Daoy (cell line): Measurements from ENCODE around the gene PYGM. TPM values are rescaled to one million over a fixed set of nuclear protein-coding genes. Genes with fewer than 3 reads are reported as not detected.

Experiments used
- DNase-seq: peaks from one replicate; pipeline ENCODE4 v3.0.0-alpha.2; 2015; ENCODE audit warnings: low read depth
- total RNA-seq: library from RNA; depleted of rRNA; stranded (reverse); fragments of >200 nt; shearing (Covaris generic); gene quantifications from 2 replicates; pipeline ENCODE4 v1.2.3, GENCODE V29; 2014

Gene PYGM
- total RNA-seq, 1 experiment from 2014 or later: not detected

DNA sequence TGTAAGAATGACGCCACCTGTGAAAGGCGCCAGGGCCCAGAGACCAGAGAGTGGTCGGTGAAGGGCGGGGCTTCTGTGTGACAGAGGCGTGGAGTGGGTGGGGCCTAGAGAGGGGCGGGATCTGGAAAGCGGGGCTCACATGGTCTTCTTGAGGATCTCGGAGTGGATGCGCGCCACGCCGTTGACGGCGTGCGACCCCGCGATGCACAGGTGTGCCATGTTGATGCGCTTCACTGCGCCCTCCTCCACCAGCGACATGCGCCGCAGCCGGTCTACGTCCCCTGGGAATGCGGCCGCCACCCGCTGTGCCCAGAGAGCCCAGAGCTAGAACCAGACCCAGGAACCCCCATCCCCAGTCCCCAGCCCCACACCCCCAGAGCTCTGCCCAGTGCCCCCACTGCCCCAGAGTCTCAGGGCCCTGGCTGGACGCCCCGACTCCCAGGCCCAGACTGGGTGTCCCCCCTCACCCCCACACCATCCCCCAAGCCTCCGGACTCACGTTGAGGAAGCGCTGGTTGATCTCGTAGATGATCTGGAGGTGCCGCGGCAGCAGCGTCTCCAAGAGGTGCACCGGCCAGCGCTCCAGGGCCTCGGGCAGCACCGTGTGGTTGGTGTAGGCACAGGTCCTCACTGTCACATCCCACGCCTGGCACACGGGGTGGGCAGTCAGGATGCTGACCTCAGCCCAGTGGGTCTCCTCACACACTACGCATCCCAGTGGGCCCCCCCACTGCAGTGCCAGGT, 6.2 kb downstream of the PYGM start:
- no peak for DNase-seq

DNA sequence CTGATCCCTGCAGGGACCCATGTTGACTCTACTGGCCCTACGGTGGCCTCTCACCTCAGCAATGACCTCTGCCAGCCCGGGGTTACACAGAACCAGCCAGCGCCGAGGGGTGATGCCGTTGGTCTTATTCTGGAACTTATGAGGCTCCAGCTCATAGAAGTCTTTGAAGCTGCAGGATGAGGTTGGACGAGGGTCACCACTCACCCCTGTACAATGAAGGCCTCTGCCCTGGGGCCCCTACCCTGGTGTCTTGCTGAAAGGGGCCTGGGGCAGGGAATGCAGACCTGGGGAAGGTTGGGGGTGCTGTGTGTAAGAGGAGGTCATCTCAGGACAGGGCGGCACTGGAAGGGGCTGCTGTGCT, 6.8 kb downstream of the PYGM start:
- DNase-seq: no peak

DNA sequence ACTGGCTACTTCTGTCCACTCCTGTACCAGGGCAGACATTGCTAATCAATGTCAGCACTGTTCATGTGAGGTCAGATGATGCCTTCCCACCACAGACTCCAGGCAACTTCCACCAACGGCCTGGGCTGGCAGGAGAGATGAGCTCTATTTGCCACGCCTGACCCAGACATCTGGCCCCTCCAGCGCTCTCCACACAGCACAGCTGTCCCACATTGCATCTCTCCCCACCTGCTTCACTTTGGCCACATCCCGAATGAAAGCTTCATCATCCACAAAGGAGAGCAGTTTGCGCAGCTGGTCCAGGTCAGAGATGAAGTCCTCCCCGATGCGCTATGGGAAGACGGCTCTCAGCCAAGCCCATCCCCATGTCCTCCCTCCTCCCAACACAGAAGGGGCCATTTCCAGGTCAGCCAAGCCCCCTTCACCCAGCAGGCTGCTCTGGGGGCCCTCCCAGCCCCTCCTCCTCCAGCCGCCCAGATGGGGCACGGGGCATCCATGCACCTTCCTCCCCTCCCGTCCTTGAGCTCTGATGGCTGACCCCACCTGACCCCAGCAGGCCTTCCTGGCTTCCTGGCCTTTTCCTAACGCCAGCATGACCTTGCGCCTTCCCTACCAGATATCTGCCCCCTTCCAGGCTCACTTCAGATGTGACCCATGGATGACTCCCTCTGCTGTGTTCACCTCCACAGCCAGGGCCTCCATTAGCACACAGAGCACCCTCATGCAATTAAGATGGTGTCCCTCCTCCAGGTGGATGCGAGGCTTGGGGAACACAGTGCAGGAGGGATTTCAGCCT, 7.4 kb downstream of the PYGM start:
- no peak for DNase-seq

DNA sequence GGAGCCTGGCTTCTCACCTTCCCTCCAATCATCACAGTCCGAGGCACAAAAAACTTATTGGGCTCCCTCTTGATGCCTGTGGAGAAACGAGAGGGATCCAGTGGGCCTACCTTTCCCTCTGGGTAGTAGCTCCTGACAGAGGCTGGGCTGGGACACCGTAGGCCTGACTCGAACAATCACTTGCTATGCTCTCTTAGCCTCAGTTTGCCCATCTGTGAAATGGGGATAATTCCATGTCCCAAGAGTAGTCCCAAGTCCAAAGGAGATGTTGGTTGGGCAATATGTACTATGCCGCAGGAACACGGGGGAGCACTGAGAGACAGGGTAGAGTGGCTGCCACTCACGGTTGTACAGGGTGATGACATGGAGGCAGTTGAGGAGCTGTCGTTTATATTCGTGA, 8.2 kb downstream of the PYGM start:
- no peak for DNase-seq

DNA sequence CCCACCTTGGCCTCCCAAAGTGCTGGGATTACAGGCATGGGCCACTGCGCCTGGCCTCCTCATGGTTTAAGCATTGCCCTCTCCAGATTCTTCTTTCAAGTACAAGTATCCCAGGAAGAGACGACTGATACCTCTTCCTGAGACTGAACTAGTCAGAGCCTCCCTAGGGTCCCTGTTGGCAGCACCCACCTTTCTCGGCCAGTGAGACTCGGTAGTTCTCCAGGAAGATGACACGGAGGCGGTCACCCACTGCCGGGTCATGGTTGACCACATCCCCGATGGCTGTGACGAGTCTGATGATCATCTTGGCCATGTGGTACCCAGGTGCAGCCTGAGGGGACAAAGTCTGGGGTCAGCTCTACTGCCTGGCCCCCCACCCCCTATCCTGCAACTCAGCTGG, 8.6 kb downstream of the PYGM start:
- DNase-seq: no peak

DNA sequence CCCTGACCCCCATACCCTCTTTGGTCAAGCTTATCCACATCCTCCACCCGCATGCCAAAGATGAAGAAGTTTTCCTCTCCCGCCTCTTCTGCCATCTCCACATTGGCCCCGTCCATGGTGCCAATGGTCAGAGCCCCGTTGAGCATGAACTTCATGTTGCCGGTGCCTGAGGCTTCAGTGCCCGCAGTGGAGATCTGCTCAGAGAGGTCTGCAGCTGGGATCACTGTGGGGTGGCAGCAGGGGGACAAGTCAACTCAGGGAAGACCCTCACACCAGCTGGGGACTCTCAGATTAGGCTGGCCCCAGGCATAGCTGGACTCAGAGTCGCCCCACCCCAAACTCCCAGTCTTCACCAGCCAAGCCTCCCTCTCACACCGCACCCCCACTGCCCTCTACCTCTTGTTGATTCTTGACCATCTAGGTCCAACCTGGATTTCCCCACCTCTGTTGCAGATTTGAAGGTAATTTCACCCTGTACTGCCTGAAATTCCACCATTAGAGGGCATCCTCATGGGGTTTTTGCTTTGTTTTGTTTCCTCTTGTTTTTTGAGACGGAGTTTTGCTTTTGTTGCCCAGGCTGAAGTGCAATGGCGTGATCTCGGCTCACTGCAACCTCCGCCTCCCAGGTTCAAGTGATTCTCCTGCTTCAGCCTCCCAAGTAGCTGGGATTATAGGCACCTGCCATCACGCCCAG, 9.3 kb downstream of the PYGM start:
- no peak for DNase-seq

DNA sequence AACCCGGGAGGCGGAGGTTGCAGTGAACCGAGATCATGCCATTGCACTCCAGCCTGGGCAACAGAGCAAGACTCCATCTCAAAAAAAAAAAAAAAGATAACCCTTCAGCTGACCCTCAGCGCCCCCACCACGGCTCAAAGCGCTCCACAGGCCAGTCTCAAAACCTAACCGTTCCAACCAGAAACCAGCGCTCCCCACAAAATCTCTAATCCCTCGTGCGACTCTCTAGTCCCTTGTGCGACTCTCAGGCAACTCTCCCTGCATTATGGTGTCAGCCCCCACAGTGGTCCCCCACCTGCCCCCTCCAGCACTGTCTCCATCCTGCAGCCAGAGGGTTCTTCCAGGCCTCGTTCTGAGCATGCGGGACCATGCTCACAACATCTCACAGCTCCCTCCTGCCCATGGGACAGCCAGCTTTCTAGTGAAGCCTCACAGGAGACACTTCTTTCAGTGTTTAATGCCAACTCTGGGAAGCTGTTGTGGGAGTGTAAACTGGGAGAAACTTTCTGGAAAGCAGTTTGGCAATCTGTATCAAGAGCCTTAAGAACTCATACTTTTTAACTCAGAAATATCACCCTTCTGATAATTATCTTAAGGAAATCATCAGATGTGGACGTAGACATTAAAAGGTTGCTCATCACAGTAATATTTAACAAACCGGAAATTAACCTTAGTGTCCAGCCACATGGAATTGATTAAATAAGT, 11.7 kb downstream of the PYGM start:
- DNase-seq: no peak

- no peak for DNase-seq
Measured at GRCh38 chr11:64746486-64746885, 13.3 kb downstream of the PYGM start.

- DNase-seq: peak; percentile 62
Measured at GRCh38 chr11:64745521-64746328, 14.0 kb downstream of the PYGM start.

DNA sequence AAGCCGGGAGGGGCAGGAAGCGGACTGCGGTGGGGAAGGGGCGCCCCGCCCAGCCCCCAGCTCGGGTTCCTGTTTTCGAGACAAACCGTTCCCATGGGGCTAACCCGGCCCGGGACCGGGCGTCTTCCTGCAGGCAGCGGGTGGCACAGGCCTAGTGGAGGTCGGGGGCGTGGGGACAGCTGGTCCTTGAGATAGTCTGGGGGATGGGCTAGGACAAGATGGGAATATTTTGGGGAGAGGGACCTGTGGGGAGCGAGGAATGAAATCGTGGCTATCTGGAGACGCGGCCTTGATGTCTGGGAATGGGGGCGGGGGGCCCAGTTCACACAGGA, 14.6 kb downstream of the PYGM start:
- DNase-seq: no peak

- no peak for DNase-seq
Measured at GRCh38 chr11:64744544-64745188, 15.1 kb downstream of the PYGM start.

- peak; percentile 48 for DNase-seq
Measured at GRCh38 chr11:64743591-64744543, 15.9 kb downstream of the PYGM start, which contains the start of gene RASGRP2. RASGRP2 (minus strand) TSS chr11:64744142; CDS start chr11:64742866, 1,276 bp downstream.

DNA sequence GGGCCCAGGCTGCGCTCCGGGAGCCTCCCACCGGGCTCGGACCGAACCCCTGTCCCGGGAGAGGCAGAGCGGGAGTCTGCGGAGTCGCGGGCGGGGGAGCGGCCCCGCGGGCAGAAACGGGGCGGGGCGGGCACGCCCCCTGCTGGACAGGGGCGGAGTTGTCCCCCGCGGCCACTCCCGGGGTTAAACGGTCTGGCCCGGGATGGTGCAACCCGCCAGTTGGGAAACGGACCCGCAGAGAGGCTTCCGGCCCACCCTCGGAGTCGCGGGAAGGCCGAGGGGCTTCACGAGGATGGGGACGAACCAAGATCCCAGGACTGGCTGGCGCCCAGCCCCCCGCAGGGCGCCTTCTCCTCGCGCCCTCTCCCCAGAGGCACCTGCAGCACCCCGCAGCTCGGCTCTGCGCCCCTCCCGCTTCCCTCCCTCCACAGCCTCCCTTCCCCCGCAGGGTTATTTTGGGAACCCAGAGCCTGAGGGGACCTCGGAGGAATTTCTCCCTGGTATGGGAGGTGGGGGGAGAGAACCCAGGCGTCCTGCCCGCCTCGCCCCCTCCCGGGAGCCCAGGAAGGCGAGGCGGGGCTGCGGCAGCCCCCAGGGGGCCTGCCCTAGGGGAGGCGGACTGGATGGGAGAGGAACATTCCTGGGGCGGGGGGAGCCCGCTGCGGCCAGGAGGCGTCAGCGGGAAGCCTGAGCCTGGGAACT, 16.7 kb downstream of the PYGM start:
- peak; percentile 58 for DNase-seq

DNA sequence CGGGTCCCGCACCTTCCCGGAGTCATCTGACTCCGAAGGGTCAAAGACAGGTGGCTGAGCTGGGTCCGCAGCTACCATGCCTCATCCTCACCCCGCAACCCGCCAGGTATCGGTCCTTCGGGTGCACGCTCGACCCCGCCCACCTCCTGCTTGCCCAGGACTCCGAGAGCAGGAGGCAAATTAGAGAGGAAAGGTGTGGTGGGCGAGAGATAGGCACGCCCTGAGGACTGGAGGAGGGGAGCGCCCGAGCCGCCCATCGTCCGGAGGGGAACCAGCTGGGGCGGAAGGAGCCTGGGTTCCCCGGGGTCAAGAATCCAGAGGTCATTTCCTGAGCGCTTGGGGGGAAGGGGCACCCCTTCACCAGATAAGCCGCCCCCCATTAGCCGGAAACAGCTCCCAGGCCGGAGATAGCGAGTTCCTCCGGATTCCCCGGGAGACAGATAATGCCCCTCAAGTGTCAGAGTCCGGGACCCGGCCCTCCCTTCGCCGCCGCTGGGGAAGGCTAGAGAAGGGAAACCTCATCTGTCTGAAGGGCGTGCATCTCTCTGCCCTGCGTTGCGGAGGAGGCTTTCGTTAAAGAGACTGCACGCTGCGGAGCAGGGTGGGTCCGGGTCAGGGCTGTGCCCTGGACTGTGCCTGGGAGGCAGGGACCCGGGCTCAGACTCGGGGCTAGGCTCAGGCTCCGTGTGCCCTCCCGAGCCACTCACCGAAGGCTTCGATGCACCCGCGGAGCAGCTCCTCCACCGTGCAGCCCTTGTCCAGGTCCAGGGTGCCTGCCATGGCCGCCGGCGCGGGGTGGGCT, 17.5 kb downstream of the PYGM start:
- DNase-seq: peak; percentile 36

DNA sequence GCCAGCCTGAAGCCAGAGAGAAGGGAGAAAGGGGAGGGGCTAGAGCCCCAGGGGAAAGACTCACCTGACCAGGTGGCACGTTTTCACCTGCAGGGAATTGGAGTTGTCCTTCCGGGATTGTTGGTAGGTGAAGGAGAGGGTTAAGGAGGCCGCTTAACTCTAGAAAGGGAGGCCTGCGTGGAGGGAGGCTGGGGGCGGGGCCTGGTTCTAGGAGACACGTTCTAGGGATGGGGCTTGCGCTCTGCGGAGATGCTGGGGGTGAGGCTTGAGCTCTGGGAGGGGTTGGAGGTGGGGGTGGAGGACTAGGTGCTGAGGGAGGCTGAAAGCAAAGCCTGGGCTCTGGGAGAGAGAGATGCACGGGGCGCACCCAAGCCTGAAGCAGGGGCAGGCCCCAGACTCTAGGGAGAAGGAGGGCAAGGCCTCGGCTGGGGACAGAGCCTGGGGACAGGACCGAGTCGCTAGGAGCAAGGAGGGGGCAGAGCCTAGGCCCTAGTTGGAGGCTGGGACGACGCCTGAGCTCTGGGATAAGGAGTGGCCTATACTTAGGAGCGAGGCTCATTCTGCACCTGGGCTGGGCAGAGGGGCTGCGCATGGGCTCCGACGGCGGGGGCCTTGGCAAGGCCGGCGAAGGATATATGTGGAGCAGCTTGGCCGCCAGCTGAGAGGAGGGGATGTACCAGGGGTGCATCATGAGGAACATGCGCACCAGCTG, 18.2 kb downstream of the PYGM start:
- DNase-seq: no peak

DNA sequence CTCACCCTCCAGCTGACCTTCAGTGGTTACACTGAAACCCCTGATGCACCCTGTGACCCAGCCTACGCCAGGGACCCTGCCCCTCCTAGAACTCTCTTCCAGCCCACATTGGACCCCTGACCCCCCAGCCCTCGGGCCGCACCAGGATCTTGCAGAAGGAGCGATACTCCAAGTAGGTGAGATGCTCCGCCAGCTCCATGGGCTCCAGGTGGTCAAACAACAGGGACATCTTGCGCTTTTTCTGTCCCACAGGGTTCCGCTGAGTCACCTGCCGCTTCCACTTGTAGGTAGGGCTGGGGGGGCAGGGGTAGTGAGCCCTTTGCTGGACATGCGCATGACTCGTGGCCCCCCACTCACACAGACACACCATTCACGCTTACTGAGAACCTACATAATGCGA, 19.9 kb downstream of the PYGM start:
- DNase-seq: no peak

DNA sequence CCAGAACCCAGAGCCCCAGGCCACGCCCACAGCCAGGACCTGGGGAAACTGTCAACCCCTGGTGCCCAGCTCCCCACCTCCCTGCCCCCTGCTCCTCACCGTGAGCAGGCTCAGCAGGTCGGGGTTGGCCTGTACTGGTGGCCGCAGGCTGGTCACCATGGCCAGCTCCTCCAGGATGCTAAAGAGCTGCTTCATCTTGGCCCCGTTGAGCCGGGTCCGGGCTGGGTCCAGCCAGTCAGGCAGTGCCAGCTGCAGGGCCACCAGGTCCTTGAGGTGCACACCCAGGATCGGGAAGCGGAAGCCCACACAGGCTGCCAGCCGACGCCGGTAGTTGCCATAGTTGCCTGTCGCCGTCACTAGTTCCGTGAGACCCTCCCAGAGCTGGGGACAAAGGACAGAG, 23.1 kb downstream of the PYGM start:
- no peak for DNase-seq
